Amniotic epithelial cell (primary cell): ENCODE data around the gene KPNA5.
A peak's percentile ranks its signal among the peaks of the same experiment; 100 is the strongest.
"Not testable (repeated sequence)": the region's sequence is repeated elsewhere in the genome, so short reads cannot be mapped to it uniquely, and the experiment has no call there.

Experiments used
- DNase-seq: peaks from one replicate; pipeline ENCODE4 v3.0.0-alpha.2; 2010; ENCODE audit warnings: low read depth

KPNA5 gene

DNA sequence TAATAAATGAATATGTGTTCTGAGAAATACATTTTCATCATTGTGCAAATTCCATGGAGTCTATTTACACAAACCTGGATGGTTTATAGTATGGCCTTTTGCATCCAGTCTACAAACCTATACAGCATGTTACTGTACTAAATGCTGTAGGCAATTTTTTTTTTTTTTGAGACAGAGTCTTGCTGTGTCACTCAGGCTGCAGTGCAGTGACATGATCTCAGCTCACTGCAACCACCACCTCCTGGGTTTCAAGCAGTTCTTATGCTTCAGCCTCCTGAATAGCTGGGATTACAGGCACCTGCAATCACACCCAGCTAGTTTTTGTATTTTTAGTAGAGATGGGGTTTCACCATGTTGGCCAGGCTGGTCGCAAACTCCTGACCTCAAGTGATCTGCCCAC lies 22.9 kb downstream of the KPNA5 start:
- DNase-seq: not testable (repeated sequence)

DNA sequence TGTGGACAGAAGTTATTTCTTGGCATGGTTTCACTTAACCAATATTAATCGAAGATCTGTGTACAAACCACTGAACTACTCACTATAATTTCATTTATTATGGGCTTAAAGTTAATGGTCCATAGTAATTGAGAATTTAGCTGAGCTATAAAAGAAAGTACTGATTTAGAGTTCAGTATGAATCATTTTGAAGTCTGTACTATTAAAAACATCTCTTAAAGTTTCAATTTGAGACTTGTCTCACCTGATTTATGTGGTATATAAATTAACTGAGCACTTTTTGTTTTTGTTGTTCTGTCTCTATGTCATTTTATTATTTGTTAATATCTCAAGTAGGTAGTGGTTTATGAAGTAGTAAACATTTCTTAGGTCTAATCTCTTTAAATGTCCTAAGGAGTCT lies 24.9 kb downstream of the KPNA5 start:
- DNase-seq: no peak

DNA sequence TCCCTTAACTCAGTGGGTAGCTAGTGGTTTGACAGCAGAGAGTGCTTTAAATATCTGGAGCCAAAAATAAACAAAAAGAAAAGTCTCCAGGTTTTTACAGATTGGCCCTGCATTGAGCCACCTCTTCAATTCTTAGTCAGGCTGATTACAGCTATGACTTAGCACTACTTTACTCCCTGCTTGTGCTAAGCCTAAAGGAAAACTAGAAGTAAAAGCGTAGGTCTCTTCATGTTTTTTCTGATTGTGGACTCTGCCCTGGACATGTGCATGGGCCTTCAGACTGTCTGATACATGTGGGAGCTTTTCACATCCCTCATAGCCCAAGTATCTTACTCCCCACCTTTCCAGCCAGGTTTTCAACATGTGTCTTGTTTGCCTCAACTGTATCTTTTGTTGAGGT lies 33.3 kb downstream of the KPNA5 start:
- DNase-seq: no peak

GRCh38 chr6:116714761-116715160 lies 33.8 kb downstream of the KPNA5 start:
- DNase-seq: peak; percentile 16

DNA sequence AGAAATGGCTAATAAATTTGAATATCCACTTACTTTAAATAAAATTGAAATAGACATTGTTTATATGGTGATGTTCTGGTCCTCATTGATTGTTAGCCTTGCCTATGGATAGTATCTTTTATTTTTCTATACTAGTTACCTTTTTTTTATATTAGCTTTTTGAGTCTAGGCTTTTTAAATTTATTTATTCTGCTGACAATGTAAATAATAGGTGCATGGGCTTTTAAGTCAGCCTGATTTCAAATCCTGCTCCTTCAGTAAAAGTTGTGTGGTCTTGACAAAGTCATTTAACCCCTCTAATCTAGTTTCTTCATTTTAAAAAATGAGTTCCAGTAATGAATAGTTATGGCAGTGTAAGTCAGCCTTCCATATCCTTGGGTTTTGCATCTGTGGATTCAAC lies 45.9 kb downstream of the KPNA5 start:
- no peak for DNase-seq

GRCh38 chr6:116730513-116730912 lies 49.5 kb downstream of the KPNA5 start:
- DNase-seq: no peak

DNA sequence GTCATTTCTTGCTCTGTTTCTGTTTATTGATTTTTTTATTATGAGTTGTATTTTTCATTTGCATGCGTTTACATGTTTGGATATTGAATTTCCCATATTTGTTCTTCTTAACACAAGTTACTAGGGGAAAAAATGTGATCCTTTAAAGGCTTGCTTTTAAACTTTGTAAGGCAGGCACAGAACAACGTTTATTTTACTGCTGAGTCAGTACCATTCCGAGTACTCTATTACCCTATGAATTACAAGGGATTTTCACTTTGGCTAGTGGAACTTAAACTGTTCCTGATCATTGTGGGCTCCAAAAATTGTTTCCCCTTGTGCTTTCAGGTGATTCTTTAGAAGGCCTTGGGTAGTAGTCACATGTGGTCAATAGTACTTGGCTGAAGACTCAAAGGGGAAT lies 56.0 kb downstream of the KPNA5 start:
- no peak for DNase-seq

DNA sequence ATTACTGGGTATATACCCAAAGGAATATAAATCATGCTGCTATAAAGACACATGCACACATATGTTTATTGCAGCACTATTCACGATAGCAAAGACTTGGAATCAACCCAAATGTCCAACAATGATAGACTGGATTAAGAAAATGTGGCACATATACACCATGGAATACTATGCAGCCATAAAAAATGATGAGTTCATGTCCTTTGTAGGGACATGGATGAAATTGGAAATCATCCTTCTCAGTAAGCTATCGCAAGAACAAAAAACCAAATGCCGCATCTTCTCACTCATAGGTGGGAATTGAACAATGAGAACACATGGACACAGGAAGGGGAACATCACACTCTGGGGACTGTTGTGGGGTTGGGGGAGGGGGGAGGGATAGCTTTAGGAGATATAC lies 59.5 kb downstream of the KPNA5 start:
- not testable (repeated sequence) for DNase-seq

- no peak for DNase-seq
Measured at GRCh38 chr6:116741571-116741970, 60.6 kb downstream of the KPNA5 start.

DNA sequence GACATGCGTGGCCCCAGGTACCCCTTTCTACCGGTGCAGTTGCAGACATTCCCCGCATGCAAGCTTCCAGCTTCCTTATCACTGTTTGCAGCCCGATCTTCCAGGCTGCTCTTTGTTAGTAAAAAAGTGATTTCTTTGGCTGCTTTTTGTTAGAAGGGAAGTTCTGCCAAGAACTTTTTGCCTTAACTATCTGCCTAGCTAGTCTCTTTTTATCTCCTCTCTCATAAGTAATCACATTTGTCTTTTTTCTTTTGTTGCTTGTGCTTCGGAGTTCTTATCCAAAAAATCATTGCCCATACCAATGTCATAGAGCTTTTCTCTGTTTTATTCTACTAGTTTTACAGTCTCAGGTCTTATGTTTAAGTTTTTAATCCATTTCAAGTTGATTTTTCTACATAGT lies 64.2 kb downstream of the KPNA5 start:
- DNase-seq: no peak

GRCh38 chr6:116761779-116762178 lies 80.8 kb downstream of the KPNA5 start:
- DNase-seq: no peak

DNA sequence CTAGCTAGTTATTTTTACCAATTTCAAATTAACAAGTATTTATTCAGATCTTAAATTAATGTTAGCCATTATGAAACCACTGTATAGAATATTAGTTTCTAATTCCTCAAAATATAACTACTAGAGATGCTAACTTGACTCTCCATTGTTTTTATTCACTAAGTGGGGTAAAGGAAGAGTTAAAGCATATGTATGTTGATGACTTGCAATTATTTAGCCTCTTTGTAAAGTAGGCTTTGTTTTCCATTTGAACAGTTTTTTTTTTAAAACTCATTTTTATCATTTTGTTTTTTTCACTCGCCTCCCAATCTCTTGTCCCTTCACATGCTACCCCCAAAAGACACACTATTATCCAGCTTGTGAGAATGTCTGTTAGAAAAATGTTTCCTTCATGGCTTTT lies 81.2 kb downstream of the KPNA5 start:
- DNase-seq: no peak

DNA sequence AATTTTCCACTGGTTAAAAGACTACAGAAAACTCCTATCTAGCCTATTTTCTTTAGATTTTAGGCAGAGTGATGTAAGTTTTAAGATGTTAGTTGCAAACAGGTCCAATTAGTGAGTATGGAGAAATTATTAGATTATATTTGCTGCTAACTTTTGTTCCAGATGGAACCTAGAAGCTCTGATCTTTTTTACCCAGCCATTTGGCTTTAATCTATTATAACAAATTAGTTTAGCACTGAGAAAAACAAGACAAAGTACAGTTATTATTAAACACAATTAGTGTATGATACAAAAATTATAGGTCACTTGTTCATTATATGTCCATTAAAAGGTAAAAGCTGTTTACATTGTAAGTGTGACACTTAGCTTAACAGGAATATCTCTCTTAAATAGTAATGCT lies 82.0 kb downstream of the KPNA5 start:
- no peak for DNase-seq

DNA sequence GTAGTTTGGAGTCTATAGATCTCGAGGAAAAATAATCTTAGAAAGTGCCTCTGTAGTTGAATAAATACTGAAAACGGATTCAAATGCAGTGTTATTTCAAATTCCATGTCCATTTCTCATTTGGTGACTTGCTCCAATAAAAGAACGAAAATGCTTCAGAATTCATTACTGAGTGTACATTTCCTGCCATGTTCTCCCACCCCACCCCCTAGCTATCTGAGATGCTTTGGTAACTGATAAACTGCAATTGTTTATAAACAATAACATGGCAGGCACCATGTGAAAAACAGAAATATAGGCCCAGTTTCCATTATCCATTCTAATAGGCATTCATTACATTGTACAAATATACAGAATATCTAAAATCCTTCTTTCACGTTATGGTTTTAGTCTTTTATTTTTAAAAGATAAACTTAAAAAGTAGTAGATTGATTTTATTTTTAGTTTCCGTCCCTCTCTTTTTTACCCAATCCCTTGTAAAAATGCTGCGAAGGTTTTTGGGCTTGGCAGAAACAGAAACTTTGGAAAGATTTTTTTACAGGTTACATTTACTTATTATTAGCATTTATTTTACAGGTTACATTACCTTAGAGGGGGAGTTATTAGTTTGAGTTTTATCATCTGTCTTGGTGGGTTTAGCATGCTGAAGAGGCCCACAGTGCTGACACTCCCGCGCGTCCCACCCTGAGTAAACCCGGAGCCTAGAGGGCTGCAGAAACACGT lies 83.1 kb downstream of the KPNA5 start:
- DNase-seq: no peak

DNA sequence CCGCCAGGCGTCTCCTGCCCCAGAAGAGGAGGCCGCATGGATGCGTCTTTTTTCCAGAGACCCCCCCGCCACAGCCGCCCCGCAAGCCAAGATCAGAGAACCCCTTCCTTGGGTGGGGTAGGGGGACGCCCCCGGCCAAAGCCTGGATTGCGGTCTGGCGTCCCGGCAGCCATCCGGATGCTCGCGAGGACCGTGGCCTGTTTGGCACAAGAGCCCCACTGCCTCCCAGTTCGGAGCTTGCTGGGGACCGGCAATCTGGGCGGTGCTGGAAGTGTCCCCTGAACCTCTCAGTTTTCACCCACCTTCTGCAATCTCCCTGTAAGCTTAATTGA lies 83.6 kb downstream of the KPNA5 start:
- no peak for DNase-seq

DNA sequence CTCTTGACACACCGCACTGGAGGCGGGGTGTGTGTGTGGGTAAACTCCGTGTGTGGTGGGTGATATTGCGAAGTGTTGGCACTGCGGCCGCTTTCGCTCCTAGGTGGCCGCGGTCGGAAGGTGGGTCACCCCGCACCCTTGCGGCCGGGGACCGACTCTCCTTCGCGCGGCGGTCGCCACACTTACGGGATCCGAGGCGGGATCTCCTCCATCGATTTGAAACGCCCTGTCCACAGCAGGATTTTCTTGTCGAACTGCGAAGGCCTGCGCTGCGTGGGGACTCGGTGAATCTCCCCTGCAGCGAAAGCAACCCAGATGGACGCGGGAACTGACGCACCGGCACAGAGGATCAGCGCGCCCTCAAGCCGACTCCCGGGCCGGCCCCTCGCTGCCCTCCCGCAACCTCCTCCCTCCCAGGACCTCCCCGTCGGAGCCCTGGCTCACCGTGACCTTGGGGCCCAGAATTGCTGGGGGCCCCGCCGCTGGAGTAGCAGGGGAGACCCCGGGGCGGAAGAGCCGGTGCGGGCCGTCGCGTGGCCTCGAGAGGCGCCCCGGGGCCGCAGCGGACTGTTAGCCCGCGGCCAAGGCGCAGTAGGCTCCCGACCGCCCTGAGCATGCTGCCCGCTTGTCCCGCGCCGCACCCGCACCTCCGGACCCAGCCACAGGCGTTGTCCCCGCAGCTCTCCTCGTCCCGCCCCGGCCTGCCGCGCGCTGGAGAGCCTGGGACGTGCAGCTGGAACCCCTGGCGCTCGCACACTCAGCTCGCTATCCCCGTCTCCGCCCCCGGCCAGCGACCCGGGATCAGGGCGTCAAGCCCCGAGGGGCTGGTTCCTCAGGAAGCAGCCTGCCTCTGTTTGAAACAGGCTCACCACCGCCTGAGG lies 84.2 kb downstream of the KPNA5 start, which contains the start of gene FAM162B:
TSS of gene FAM162B (minus strand) at position 759 of the 881 bp plus-strand sequence. CDS start at position 616, 143 bp downstream.
- no peak for DNase-seq

DNA sequence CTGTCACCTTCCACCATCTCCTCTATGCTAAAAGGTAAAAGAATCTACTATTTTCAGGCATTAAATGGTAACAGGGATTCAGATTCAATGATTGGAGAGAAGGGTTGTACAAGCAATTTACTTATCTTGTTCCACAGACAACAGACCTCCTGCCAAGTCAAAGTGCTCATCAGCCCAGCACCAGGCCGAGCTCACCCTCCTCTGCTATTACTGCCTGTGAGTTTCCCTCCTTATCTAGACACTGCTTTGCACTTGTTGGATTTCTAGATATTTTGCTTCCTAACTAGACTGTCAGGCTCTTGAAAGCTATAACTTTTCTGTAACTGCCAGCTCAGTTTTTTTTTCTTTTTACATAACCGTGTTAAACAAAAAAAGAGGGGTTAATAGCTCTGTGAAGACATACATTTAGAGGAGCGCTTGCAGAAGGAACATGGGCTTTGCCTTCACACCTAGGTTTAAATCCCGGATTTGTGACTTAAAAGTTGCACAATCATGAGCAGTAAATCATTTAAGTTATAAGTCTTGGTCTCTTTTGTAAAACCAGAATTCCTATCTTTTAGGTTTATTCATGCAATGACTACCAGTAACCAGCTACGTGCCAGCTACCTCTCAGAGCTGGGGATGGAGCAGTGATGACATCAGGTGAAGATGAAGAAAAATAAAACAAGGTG lies 85.6 kb downstream of the KPNA5 start:
- peak; percentile 12 for DNase-seq

- DNase-seq: no peak
Measured at GRCh38 chr6:116767715-116768114, 86.7 kb downstream of the KPNA5 start.

GRCh38 chr6:116772450-116772849 lies 91.4 kb downstream of the KPNA5 start:
- no peak for DNase-seq

DNA sequence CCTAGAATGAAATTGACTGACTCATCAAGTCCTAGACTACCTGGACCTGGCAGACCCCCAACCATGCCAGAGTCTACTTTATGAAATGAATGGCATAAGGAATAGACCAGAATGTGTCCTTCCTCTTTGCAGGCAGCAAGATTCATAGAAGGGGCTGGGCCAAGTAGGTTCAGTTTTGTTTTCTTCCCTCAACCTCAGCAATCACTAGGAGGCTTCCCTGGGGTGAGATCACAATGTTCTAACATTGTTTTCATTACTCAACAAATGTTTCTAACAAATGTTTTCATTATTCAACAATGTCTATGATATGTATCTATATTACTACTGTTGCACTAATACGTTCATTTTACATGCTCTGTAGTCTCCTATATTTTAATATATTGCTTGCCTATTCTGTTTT lies 92.9 kb downstream of the KPNA5 start:
- peak; percentile 28 for DNase-seq

DNA sequence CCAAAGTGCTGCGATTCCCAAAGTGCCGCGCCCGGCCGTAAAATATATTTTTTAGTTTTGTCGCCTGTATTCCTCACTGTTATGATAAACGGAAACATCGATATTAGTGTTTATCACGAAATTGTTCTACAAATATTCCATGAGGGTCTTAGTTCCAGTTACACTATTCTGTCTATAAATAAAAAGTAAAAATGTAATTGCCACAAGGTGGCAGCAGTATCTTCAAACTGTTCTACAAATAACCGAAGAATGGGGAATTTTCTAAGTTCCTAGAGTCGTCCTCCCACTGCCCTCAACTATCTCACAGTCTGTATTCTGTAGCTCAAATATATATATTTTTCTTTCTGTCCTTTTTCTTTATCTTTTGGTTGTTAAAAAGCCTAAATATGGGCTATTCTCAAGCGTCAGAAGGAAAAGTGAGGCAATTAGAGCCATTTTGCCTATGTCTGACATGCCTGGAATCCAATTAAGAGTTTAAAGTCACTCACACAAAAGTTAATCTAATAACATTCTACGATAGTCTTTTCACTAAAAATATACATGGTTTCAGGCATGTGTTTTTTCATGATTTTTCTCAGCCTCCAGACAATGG lies 98.7 kb downstream of the KPNA5 start:
- peak; percentile 34 for DNase-seq

GRCh38 chr6:116783852-116784251 lies 102.8 kb downstream of the KPNA5 start:
- peak; percentile 17 for DNase-seq
